Thyroid gland (tissue), 4 donors: ENCODE results near the gene ISYNA1. TPM values are rescaled to one million over a fixed set of nuclear protein-coding genes. Genes with fewer than 3 reads are reported as not detected.

Experiments
- DNase-seq, 2 donors: peaks; one replicate each; pipeline ENCODE4 v3.0.0-alpha.2; 2019
- H3K27ac ChIP-seq, 3 donors: fragments of 200-600 bp; sonication (generic); 1 replicate in 2 of 3; 2 replicates in 1 of 3; pipeline ENCODE4 v1.5.1; 2016 to 2019; ENCODE audit warnings: mild to moderate bottlenecking in 1 of 3, moderate library complexity in 1 of 3
- H3K27me3 ChIP-seq: fragments of 200-600 bp; sonication (generic); one replicate; pipeline ENCODE4 v1.5.1; 2019
- H3K36me3 ChIP-seq, 2 donors: fragments of 200-600 bp; sonication (generic); one replicate each; pipeline ENCODE4 v1.5.1; 2016 to 2019
- H3K4me1 ChIP-seq, 2 donors: fragments of 200-600 bp; sonication (generic); one replicate each; pipeline ENCODE4 v1.5.1; 2017 to 2019
- H3K4me3 ChIP-seq, 3 donors: fragments of 200-600 bp; sonication (generic); replicated peaks in 1 of 3; 1 replicate in 2 of 3; 2 replicates in 1 of 3; pipeline ENCODE4 v1.5.1; 2016; ENCODE audit warnings: mild to moderate bottlenecking in 1 of 3
- H3K9me3 ChIP-seq: fragments of 200-600 bp; sonication (generic); one replicate; pipeline ENCODE4 v1.5.1; 2017
- CTCF ChIP-seq, 6 experiments: fragments of 200-600 bp in 3 of 6; fragments of 450-650 bp in 3 of 6; sonication (generic) in 3 of 6; IDR thresholded peaks; one replicate each; pipeline ENCODE4 v1.5.1; 2016 to 2019; ENCODE audit warnings: antibody characterized with exemption in 6 of 6, mild to moderate bottlenecking in 2 of 6, inconsistent platforms in 1 of 6, moderate library complexity in 1 of 6
- POLR2A ChIP-seq, 2 donors: fragments of 450-650 bp; IDR thresholded peaks; one replicate each; pipeline ENCODE4 v1.6.1; 2017; ENCODE audit warnings: antibody characterized with exemption in 2 of 2, mild to moderate bottlenecking in 2 of 2, moderate library complexity in 1 of 2
- WGBS, 2 donors: methylation state at CpG; one replicate each; pipeline ENCODE4 v1.1.5; 2017; 5-methylcytosine and 5-hydroxymethylcytosine counted together
- intact Hi-C: fragments of 100-400 bp; cut with DNase I; formaldehyde crosslinking; loops from one replicate; pipeline ENCODE4 v1.15.1; 2023
- total RNA-seq, 4 donors: library from RNA; depleted of rRNA; stranded (reverse); fragments of >200 nt; gene quantifications; one replicate each; pipeline ENCODE4 v1.2.3, GENCODE V29; 2016

The ISYNA1 gene
- total RNA-seq, 4 donors from 2014 or later = 12.7 to 24.2 (median 22.9) TPM

GRCh38 chr19:18421371-18421959, 16.5 kb downstream of the ISYNA1 start:
- H3K27ac ChIP-seq = no peak overlapping the region
- TF ChIP-seq CTCF (IDR thresholded peaks at IDR 0.05) (no peak), POLR2A (IDR thresholded peaks at IDR 0.05) (no peak)
- no peaks in the 10 kb centered on the region for H3K36me3 ChIP-seq
- no peaks in the 10 kb centered on the region for H3K27me3 ChIP-seq
- no peak overlapping the region for H3K4me3 ChIP-seq
- WGBS, 2 donors = 78 to 87% methylated on average over 10 to 11 of the region's 12 CpGs
- H3K4me1 ChIP-seq = peaks cover 40 to 63% of the 10 kb centered on the region in 2 donors
- no peaks in the 10 kb centered on the region for H3K9me3 ChIP-seq
- intact Hi-C loops = no loop called here
- no peak for DNase-seq

GRCh38 chr19:18420930-18421329, 17.0 kb downstream of the ISYNA1 start:
- Histone ChIP-seq H3K27ac (peak overlapping the region in 1 of 3 donors; percentile 46), H3K36me3 (no peaks in the 10 kb centered on the region), H3K27me3 (no peaks in the 10 kb centered on the region), H3K9me3 (no peaks in the 10 kb centered on the region), H3K4me1 (peaks cover 42 to 63% of the 10 kb centered on the region in 2 donors), H3K4me3 (no peak overlapping the region)
- TF ChIP-seq POLR2A (IDR thresholded peaks at IDR 0.05) (no peak), CTCF (IDR thresholded peaks at IDR 0.05) (no peak)
- 10 to 33% methylated on average over 1 to 2 of the region's 2 CpGs for WGBS, 2 donors
- DNase-seq = no peak
- intact Hi-C loops = no loop called here

DNA sequence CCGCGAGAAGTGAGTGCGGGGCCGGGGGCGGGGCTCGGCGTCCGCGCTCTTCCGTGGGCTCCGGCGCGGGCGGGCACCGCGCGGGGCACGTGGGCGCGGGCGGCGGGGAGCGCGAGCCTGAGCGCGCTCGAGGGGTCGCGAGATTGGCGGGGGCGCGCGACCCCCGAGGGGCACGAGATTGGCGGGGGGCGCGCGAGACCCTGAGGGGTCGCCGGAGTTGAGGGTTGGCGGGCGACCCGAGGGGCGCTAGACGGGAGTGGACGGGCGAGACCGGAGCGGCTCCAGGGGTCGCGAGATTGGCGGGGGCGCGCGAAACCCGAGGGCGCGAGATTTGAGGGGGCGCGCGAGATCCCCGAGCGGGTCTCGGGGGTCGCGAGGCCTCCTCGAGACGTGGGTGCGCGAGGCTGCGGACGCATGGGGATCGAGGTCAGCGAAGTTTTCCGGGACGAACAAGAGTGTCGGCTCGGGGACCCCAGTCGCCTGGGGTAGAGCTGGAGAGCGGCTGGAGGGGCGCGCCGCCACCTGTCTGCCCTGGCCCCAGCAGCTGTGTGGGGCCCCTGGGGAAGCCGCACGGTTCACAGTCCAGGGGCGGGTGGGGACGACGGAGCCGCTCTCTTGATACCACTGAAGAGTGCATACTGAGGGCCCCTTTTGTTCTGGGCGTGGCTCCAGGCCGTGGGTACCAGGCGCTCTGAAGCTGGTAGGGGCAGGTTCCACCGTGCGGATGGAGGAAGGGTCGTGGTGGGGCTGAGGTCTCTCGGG, 18.1 kb downstream of the ISYNA1 start:
- peaks cover 44 to 62% of the 10 kb centered on the region in 2 donors for H3K4me1 ChIP-seq
- intact Hi-C loops = loop anchor here (10.0 kb wide), 2 partner anchors 165 to 215 kb away; partner anchors contain the start of gene RAB3A
- 1 to 3% methylated on average over 8 to 35 of the region's 97 CpGs for WGBS, 2 donors
- peak overlapping the region in 2 of 3 donors; percentile 46 to 90 for H3K27ac ChIP-seq
- peak overlapping the region; percentile 14 to 66 (median 27) for H3K4me3 ChIP-seq
- H3K9me3 ChIP-seq = no peaks in the 10 kb centered on the region
- TF ChIP-seq CTCF (IDR thresholded peaks at IDR 0.05) = no peak
- no peak for TF ChIP-seq POLR2A (IDR thresholded peaks at IDR 0.05)
- H3K36me3 ChIP-seq = no peaks in the 10 kb centered on the region
- DNase-seq = peak; percentile 48 to 58
- no peaks in the 10 kb centered on the region for H3K27me3 ChIP-seq

GRCh38 chr19:18419195-18419698, 18.7 kb downstream of the ISYNA1 start, which contains the start of gene SSBP4:
TSS of gene SSBP4 (plus strand) at chr19:18419398. CDS start at chr19:18419649, 251 bp downstream.
- Histone ChIP-seq H3K27ac (peak within 1 kb of the TSS; percentile 5 to 90 (median 90)), H3K36me3 (no peaks in the 10 kb centered on the region), H3K4me3 (peak within 1 kb of the TSS; percentile 14 to 66 (median 27)), H3K4me1 (peaks cover 44 to 68% of the 10 kb centered on the region in 2 donors), H3K9me3 (no peaks in the 10 kb centered on the region), H3K27me3 (no peaks in the 10 kb centered on the region)
- intact Hi-C loops = loop anchor here (10.0 kb wide), 2 partner anchors 164 to 214 kb away; partner anchors contain the start of gene RAB3A
- WGBS, 2 donors = 0% methylated on average over 2 to 5 of the region's 80 CpGs
- TF ChIP-seq POLR2A (IDR thresholded peaks at IDR 0.05) (peak in 1 of 2 donors; percentile 70), CTCF (IDR thresholded peaks at IDR 0.05) (peak in 3 of 6 experiments; percentile 49 to 56 (median 53))
- peak; percentile 70 for DNase-seq
